NCI-H526 treated with DMSO at 0.1 percent for 48 hours (cell line): Measurements from ENCODE around the gene HOXD8.

Experiments used
- DNase-seq: peaks from one replicate; lab custom pipeline; 2025; lab: John Stamatoyannopoulos, UW

The HOXD8 gene

DNA sequence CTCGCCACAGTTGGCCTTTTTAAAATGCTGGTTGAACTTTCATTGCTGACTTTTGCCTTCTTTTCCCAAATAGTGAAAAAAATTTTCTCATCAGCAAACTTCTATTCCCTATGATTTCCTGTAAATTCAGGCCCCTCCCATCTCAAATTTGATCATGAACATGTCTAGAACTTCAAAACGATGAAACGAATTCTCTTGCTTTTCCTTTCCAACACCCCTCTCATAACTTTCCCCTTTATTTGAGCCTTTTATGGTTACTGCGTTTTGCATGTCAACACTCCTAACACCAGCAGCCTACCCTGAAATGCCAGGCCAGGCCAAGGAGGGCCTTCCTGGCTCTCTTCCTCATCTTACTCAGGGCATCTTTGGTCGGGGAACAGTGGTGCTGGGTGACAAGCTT is 38.6 kb upstream of the HOXD8 start:
- DNase-seq = no peak

DNA sequence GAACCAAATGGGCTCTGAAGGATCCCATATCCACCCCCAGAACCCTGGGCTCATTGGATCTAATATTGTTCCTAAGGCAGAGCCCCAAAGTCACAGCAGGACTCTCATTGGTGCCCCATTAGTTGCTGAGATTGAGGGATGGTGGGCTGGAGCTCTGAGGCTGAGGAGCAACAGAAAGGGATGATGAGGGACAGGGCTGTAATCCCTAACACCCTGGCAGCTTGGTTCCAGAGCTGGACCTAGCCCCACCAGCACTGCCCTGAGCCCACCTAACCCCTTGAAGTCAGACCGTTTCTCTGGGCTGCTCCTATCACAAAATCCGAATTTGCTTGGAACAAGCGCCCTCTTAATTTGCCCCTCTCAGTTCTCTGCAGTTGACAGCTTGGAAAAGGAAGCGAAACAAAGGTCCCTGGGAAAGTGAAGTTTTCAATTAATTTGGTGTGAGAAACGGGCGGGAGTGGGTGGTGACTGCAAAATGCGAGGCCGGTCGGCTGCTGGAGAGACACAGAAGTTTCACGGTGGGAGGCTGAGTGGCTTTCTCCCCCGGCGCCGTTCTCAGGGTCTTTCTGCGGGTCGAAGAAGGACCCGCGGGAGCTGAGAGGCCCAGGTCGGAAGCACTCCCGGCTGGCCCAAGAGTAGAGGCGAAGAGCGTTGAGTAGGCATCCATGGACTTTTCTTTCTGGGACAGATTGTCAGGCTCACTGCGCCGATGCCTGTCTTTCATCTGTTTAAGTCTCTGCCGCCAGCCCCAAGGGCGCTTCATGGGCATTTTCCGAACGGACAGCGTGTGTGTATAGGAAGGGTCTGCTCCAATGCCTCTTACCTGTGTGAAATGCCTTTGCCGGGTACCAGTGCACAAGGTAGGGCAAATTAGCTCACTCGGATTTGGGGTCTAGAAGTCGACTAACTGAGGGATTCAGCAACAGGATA is 37.9 kb upstream of the HOXD8 start:
- DNase-seq = no peak

DNA sequence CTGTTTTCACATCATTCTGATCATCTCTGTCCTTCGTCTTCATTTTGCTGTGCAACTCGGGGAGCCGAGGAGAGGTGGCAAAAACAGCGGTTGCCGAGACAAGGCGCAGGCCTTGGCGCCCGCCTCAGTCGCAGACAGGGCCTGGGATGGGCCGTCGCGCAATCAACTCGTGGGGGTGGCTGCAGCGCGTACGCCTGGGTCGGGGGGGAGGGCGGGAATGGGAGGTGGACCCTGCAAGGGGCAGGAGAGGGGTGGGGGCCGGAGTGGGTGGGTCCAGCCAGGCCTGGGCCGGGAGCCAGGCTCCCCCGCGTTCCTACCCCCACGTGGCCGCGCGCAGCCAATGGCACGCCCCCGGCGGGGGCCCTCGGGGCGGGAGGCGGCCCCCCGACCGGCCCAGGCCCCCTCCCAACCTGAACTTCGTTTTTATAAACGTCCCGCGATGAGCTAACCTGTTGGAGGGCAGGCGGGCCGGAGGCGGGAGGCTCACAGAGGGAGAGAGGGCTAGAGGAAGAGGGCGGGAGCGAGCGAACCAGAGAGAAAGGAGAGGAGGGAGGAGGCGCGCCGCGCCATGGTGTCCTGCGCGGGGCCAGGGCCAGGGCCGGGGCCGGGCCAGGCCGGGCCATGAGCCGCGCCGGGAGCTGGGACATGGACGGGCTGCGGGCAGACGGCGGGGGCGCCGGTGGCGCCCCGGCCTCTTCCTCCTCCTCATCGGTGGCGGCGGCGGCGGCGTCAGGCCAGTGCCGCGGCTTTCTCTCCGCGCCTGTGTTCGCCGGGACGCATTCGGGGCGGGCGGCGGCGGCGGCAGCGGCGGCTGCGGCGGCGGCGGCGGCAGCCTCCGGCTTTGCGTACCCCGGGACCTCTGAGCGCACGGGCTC is 37.0 kb upstream of the HOXD8 start, which contains the start of gene HOXD13:
TSS of gene HOXD13 (plus strand) at position 452 of the 875 bp plus-strand sequence. CDS start at position 622, 170 bp downstream.
- peak; percentile 38 for DNase-seq

DNA sequence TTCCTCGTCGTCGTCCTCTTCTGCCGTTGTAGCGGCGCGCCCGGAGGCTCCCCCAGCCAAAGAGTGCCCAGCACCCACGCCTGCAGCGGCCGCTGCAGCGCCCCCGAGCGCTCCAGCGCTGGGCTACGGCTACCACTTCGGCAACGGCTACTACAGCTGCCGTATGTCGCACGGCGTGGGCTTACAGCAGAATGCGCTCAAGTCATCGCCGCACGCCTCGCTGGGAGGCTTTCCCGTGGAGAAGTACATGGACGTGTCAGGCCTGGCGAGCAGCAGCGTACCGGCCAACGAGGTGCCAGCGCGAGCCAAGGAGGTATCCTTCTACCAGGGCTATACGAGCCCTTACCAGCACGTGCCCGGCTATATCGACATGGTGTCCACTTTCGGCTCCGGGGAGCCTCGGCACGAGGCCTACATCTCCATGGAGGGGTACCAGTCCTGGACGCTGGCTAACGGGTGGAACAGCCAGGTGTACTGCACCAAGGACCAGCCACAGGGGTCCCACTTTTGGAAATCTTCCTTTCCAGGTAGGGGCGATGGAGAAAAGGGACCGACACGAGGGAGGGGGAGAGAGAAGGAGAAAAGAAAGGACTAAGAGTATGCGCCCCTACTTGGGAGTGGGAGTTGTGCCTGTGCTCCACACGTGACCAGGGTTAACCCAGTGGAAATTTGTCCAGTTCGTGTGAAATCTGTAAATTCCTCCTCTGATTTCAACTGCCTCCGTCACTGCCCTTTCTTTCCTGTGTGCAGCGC is 36.2 kb upstream of the HOXD8 start:
- DNase-seq = no peak

DNA sequence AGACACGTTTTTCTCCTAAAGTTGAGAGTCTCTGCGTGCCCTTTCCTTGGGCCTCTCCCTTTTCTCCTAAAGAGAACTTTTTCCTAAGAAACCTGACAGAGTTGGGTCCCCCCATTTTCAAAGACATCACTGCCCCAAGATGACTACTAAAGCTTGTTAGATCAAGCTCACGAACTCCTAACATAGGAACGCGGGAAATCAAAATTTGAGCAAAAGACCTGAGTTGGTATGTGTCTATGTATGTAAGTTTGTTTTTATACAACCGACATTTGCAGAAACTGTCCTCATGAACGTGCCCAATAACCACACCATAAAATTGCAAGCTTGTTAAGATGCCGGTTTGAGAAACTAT is 35.6 kb upstream of the HOXD8 start:
- no peak for DNase-seq

DNA sequence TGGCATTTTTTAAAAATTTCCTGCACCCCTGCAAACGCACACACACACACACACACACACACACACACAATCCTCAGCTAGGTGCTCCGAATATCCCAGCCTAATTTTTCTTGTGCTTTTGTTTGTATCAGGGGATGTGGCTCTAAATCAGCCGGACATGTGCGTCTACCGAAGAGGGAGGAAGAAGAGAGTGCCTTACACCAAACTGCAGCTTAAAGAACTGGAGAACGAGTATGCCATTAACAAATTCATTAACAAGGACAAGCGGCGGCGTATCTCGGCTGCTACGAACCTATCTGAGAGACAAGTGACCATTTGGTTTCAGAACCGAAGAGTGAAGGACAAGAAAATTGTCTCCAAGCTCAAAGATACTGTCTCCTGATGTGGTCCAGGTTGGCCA is 35.2 kb upstream of the HOXD8 start:
- no peak for DNase-seq

DNA sequence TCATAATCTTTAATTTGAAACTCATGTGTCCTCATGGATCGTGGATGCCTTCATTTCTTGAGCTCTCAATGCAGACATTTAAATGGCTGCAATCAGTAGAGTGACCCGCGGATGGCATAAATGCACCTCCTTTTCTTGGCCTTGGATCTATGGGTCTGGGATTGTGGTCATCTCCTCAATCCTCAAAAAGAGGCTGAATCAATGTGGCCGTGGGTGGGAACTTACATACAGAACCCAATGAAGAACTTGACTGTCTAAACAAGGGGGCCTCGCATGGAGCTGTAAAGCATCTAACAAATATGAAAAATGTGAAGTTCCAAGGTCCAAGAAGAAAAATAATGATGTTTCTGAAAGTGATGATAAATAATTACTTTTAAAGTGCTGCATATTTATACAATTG is 34.1 kb upstream of the HOXD8 start:
- no peak for DNase-seq

DNA sequence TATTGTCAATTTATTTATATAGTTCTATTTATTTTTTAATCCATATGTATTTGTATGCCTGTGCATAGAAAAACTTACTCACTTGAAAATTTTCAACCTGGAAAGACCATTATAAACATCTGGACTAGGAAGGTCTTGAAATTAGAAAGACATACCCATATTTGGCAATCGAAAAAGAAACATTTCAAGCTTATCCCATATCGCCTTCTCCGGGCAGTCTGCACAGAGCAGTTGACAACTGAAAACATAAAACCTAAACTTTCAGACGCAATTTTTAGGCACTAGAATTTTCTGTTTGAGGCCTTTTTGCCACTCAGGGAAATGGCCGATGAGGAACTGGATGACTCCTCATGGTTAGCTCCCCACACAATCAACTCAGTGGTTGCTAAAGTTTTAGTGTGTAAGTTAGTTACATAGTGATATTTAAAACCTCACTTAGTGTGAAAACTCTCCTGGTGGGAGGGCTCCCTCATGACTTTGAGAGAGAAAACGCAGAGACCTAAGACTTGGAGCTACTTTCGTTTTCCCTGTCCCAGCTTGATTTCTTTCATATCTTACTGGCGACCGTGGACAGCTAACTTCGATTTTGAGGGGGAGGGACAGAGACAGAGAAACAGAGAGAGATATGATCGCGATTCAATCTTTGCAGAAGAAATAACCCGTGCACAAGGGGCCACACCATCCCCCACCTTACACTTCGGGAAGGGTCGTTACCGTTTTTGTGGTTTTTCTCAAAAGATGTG is 33.1 kb upstream of the HOXD8 start:
- DNase-seq = peak; percentile 24

DNA sequence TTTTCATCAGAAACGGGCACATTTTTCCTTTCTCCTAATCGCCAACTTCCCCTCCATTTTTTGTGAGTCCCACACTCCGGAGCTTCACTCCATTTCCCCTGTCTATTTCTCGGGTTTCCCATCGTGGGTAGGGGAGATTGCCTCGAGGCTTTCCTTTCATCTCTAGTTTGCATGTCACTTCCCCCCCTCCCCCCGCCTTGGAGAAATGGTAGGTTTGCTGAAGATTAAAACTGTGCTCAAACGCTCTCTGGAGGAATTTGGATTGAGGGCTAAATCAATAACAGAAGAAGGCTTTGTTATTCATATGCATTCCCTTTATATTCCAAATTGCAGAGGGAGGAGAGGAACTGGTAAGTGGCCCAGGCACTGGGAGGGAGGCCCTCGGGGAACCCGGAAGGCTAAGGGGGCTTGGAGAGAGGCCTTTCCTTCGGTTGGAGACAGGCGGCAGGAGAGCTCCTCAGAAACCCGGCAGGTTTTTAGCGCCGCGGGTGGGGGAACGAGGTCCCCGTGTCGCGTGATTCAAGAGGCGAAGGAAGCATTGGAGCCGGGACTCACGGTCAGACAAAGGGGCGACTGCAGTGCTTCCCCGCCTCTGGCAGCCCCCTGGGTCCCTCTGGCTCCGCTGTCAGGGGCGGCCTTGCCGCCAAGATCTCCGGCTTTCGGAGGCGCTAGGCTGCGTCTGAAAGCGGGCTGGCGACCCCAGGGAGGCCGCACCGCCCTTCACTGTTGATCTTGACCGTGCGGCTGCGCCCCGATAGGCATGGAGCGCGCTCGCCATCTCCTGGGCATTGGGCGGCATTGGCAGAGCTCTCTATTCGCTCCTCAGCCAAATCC is 32.3 kb upstream of the HOXD8 start:
- peak; percentile 88 for DNase-seq

DNA sequence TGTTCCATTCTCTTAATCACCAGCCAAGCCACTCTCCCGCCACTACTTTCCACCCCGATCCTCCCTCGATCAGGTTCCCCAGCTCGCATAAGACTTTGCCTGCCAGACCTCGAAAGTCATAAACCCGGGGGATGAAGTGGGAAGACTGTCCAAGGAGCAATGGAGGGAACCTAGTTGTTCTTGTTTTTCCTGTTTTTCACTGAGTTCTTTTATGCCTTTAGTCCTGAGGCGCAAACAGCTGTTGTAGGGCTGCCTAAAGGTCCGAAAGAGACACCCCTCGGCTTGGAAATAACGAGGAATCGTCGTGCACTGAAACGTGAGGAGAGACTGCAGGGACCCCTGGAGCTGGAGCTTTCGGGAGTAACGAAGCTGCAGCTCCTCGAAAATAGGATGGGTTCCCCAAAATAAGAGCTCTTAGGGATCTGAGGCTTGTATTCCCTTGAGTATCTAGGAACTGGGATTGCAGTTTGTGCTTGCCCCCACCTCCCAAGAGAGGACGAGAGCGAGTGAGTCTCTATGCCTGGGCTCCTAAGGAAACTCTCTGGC is 31.6 kb upstream of the HOXD8 start:
- peak; percentile 61 for DNase-seq

DNA sequence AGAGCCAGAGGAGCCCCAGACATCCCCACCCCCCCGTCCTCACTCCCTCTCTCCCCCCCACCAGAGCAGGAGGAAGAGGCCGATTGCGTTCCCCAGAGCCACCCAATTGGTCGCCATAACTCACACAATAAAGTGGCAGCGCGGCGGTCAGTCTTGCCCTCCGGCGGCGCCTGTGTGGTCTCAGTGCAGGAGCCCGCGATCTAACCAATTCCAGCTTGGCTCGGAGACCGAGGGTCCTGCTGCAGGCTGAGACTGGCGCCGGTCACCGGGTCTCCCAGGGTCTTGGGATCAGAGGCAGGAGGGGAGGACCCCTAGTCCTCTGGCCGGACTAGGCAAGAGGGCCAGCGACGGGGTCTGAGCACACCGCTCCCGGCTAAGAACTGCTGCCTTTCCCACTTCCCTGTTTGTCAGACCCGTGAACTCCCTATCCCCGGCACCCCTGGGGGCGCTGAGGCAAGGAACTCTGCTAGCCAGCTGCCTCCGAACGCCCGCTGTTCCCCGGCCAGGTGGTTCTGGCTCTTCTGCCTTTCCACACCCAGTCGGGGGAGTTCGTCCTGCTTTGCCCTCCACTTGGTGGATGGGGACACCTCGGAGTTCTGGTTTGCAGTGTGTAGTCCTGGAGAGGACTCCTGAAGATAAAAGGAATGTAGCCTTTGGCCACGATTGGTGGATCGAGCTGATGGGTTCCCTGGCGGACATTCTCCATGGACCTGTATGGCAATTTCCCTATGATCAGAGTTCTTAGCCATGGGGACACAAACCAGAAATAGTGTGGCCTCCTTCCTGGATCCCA is 30.9 kb upstream of the HOXD8 start:
- peak; percentile 47 for DNase-seq

DNA sequence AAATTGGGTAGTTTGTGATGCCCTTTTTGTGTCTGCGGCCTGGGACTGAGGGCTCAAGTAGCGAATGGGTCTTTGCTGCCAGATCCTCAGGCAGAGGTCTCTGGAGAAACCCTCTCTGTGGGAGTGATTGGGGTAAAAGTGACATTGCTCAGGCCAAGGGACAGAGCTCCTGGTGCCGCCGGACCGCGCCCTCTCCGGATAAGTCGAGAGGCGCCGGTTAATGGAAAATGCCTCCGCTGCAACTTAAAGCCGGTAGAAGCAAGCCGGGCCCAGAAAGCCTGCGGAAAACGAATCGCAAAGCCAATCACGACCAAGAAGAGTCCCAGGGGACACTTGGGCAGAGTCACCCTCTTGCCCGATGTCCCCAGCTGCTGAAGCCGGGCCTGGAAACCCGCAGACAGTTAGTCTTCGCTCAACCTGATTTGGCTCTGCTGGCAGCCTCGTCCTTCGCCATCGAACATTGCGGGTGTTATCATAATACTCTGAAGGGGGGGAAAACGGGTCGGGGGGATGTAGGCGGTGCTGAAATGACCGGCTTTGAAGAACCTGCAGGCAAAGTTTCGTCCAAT is 30.3 kb upstream of the HOXD8 start:
- no peak for DNase-seq

DNA sequence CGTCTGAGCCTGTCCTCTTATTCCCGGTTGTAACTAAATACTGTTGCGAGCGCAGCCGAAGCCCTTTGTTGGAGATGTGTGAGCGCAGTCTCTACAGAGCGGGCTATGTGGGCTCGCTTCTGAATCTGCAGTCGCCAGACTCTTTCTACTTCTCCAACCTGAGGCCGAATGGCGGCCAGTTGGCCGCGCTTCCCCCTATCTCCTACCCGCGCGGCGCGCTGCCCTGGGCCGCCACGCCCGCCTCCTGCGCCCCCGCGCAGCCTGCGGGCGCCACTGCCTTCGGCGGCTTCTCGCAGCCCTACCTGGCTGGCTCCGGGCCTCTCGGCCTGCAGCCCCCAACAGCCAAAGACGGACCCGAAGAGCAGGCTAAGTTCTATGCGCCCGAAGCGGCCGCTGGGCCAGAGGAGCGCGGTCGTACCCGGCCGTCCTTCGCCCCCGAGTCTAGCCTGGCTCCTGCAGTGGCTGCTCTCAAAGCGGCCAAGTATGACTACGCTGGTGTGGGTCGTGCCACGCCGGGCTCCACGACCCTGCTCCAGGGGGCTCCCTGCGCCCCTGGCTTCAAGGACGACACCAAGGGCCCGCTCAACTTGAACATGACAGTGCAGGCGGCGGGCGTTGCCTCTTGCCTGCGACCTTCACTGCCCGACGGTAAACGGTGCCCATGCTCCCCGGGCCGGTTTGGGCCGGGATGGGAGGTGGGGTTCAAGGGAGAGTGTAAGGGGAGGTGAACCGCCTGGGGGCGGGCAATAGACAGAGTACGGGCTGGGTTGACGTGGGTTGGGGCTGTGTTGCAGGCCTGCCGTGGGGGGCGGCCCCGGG is 29.6 kb upstream of the HOXD8 start, which contains the start of gene HOXD12:
TSS of gene HOXD12 (plus strand) at position 68 of the 819 bp plus-strand sequence. CDS start at position 75, 7 bp downstream.
- no peak for DNase-seq

DNA sequence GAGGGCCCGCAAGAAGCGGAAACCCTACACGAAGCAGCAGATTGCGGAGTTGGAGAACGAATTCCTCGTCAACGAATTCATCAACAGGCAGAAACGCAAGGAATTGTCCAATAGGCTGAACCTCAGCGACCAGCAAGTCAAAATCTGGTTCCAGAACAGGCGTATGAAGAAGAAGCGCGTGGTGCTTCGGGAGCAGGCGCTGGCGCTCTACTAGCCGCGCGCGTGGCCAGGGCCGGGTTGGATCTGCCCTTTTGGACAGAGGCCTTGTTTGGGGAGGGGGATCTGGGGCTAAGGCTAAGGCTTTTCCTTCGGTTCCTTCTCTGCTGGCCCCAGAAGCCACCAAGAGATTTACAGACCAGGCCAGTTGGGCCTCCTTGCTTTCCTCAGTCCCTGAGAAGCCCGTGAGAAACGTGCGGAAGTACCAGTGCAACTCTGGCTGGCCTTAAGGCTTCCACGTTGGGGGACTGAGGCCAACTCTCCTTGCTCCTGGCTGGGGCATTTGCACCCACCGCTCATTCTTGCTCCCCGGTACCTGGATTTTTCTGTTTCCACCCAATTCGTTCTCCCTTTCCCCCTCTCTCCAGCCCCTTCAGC is 28.9 kb upstream of the HOXD8 start:
- DNase-seq = no peak

DNA sequence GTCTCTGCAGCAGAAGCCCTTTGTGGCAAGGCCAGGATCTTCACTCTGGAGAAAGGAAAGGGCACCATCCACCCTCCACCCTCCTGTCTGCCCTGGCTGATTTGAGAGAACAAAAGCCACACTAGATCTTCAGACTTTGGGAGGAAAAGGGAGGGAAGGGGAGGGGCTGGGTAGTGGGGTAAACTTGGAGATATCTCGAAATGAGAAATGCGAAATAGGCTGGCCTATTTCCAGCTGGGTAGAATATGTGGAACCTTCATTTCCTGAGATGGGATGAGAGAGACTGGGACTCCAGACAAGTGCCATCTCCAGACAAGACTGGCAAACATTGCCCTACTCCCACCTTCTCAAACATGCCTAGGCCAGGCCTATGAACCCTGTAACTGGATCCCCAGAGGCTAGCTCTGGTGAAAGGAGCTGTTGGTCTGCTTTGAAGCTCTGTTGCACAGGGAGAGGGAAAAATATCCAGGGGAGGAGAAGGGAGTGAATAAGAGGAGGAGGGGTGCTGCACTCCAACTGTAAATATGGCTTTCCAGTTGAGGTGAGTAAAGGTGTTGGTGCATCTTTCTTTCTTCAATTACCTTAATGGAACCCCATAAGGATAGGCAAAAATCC is 28.2 kb upstream of the HOXD8 start:
- no peak for DNase-seq

DNA sequence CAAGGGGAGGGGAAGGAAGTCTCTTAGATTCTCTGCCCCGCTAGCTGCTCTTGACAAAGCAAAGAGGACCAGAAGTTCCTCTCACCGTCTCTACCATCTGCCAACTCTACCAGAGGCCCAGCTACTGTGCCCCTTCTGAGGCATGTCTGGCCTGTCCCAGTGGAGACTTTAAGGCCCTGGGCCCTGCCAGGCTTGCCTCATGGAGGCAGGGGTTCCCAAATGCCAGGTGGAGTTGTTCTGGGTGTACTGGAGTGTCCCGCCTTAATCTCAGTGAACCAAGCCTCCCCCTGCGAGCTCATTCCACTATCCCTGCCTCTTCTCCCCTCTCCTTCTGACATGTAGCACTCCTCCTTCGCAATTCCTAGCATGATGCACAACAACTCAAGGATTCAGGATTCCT is 27.7 kb upstream of the HOXD8 start:
- no peak for DNase-seq

DNA sequence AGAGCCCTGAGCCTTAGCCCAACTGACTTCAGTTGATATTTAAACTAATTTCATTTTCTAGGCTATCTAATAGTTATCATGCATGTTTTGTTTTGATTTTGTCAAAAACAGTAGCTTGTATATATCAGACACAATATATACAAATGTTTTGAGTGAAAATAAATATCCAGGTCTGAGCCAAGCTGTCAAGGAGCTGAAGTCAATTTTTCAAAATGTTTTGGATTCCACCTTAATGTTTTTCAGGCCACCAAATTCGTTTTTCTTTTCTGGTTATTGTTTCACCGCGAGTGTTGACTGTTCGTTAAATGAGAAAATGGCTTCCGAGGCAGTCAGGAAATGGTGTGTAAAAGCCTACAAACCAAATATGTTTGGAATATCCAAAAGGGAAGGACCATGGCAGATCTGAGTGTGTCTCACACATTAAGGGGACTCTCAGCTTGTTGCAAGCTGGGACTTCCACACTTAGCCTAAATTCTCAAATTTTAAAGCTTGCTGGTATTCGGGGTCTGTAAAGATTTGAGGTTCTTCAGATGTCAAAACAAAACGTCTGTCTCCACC is 27.1 kb upstream of the HOXD8 start:
- no peak for DNase-seq
